ENCODE measurements around the gene CPED1. TPM values are rescaled to one million over a fixed set of nuclear protein-coding genes. Genes with fewer than 3 reads are reported as not detected.
"Not testable (repeated sequence)": the region's sequence is repeated elsewhere in the genome, so short reads cannot be mapped to it uniquely, and the experiment has no call there.

The CPED1 gene
- total RNA-seq, 1 experiment from 2014 or later, result 0.13 TPM

DNA sequence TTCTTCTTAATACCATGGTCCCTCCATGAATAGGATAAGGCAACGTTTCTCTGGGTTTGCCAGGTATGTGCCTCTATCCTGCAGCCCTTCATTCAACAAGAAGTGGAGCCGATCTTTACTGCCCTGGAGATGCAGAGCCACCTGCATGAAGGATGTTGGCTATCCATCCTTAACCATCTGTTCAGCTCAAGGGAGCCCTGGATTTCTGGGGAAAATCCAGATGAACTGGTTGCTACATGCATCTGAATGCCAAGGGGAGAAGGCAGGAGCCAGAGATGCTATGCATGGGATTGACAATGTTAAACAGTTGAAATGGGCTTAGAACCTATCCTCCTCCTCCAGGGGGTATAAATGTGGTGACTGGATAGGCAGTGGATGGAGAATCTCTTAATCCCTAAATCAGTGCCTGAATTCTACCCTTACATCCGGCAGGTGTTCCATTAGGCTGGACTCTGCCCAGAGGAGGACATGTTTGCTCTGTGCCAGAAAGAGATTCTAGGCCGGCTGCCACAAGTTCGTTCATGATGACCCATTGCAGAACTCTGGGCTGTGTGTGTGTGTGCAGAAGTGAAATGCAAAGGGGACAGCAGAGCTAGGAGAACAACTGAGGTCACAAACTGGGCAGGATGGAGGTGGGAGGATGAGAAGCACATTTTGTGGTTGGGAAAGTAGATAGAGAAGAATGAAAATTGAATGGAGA, 15.6 kb downstream of the CPED1 start:
- Histone ChIP-seq H3K9ac (ENCODE audit: extremely low read depth, insufficient read length, low read length) (no peak overlapping the region), H2BK12ac (ENCODE audit: insufficient read length, low read depth, low read length) (no peak overlapping the region), H3K23me2 (ENCODE audit: insufficient read length, low read depth, low read length, poor library complexity, severe bottlenecking) (no peaks in the 10 kb centered on the region), H3K79me1 (ENCODE audit: insufficient read depth, low read depth, low read length, poor library complexity, severe bottlenecking) (no peaks in the 10 kb centered on the region), H3T11ph (ENCODE audit: low read length) (no peak overlapping the region), H2BK120ac (ENCODE audit: low read depth, low read length, poor library complexity, severe bottlenecking) (no peak overlapping the region), H3K4ac (ENCODE audit: low read depth, low read length) (no peak overlapping the region), H3K9me3 (ENCODE audit: control insufficient read depth, low read depth, low read length) (no peaks in the 10 kb centered on the region), H4K5ac (ENCODE audit: insufficient read length, low read depth, low read length) (no peak overlapping the region), H4K20me1 (ENCODE audit: control insufficient read depth, insufficient read depth, insufficient read length) (no peaks in the 10 kb centered on the region), H3K14ac (ENCODE audit: insufficient read depth, low read length) (no peak overlapping the region), H3K79me2 (ENCODE audit: insufficient read depth, low read length) (no peaks in the 10 kb centered on the region), H3K18ac (ENCODE audit: insufficient read length, low read depth, low read length) (no peak overlapping the region), H2BK15ac (ENCODE audit: low read depth, low read length) (no peak overlapping the region), H4K8ac (replicated peaks; ENCODE audit: insufficient read length, low read depth, low read length) (no peak overlapping the region), H3K4me2 (ENCODE audit: insufficient read depth, insufficient read length, low read length) (no peak overlapping the region), H4K91ac (ENCODE audit: insufficient read length, low read depth, low read length) (no peak overlapping the region), H3K23ac (ENCODE audit: insufficient read length, low read depth, low read length) (no peak overlapping the region), H2BK5ac (ENCODE audit: insufficient read length, low read length) (no peak overlapping the region), H2AK5ac (ENCODE audit: insufficient read length, low read length) (no peak overlapping the region), H3K4me1 (ENCODE audit: insufficient read depth, low read length) (peaks cover 2% of the 10 kb centered on the region; the same call in 1 of the 2 replicates), H3K27ac (ENCODE audit: insufficient read length, low read depth, low read length) (no peak overlapping the region), H2AFZ (ENCODE audit: low read length) (no peak overlapping the region), H3K56ac (ENCODE audit: insufficient read length, low read depth, low read length) (no peak overlapping the region), H2BK20ac (ENCODE audit: low read depth, low read length, poor library complexity, severe bottlenecking) (no peak overlapping the region), H3K27me3 (ENCODE audit: insufficient read depth, low read length) (no peaks in the 10 kb centered on the region)
- no peak for DNase-seq
- Mint-ChIP-seq H3K4me1 (peaks cover 19 to 20% of the 10 kb centered on the region in 2 experiments), H3K9me3 (no peaks in the 10 kb centered on the region), H3K36me3 (ENCODE audit: insufficient read depth in 1 of 3, low read depth in 3 of 3) (no peaks in the 10 kb centered on the region), H3K27ac (no peak overlapping the region; a peak in 1 of 7 replicates), H3K27me3 (ENCODE audit: low read depth) (no peaks in the 10 kb centered on the region), H3K4me3 (no peak overlapping the region)
- no CpG with 5 or more reads among the region's 5 CpGs for WGBS (ENCODE audit: extremely low coverage, insufficient read length, low lambda C conversion rate)
- no peak for TF ChIP-seq CTCF (conservative IDR thresholded peaks at IDR 0.05)

- not testable (repeated sequence) for H3K4me3 Mint-ChIP-seq; H3K23me2 ChIP-seq (ENCODE audit: insufficient read length, low read depth, low read length, poor library complexity, severe bottlenecking); H3K9me3 Mint-ChIP-seq; H3K27me3 Mint-ChIP-seq (ENCODE audit: low read depth); H2BK20ac ChIP-seq (ENCODE audit: low read depth, low read length, poor library complexity, severe bottlenecking); H3K14ac ChIP-seq (ENCODE audit: insufficient read depth, low read length); H4K5ac ChIP-seq (ENCODE audit: insufficient read length, low read depth, low read length); H3K23ac ChIP-seq (ENCODE audit: insufficient read length, low read depth, low read length); H3K9me3 ChIP-seq (ENCODE audit: control insufficient read depth, low read depth, low read length); H2BK15ac ChIP-seq (ENCODE audit: low read depth, low read length); H3K4me2 ChIP-seq (ENCODE audit: insufficient read depth, insufficient read length, low read length); H3K27me3 ChIP-seq (ENCODE audit: insufficient read depth, low read length); H2AK5ac ChIP-seq (ENCODE audit: insufficient read length, low read length); H4K91ac ChIP-seq (ENCODE audit: insufficient read length, low read depth, low read length); H2BK120ac ChIP-seq (ENCODE audit: low read depth, low read length, poor library complexity, severe bottlenecking); H4K20me1 ChIP-seq (ENCODE audit: control insufficient read depth, insufficient read depth, insufficient read length); H3K9ac ChIP-seq (ENCODE audit: extremely low read depth, insufficient read length, low read length); H3K27ac Mint-ChIP-seq; H3K4me1 ChIP-seq (ENCODE audit: insufficient read depth, low read length); H3T11ph ChIP-seq (ENCODE audit: low read length); H3K79me1 ChIP-seq (ENCODE audit: insufficient read depth, low read depth, low read length, poor library complexity, severe bottlenecking); H2BK12ac ChIP-seq (ENCODE audit: insufficient read length, low read depth, low read length); H3K4ac ChIP-seq (ENCODE audit: low read depth, low read length); DNase-seq; H2BK5ac ChIP-seq (ENCODE audit: insufficient read length, low read length); H3K36me3 Mint-ChIP-seq (ENCODE audit: insufficient read depth in 1 of 3, low read depth in 3 of 3); H2AFZ ChIP-seq (ENCODE audit: low read length); H3K18ac ChIP-seq (ENCODE audit: insufficient read length, low read depth, low read length); H3K56ac ChIP-seq (ENCODE audit: insufficient read length, low read depth, low read length); H3K79me2 ChIP-seq (ENCODE audit: insufficient read depth, low read length); H3K27ac ChIP-seq (ENCODE audit: insufficient read length, low read depth, low read length); H4K8ac ChIP-seq (replicated peaks; ENCODE audit: insufficient read length, low read depth, low read length)
- peaks cover 19 to 20% of the 10 kb centered on the region in 2 experiments for H3K4me1 Mint-ChIP-seq
- WGBS (ENCODE audit: extremely low coverage, insufficient read length, low lambda C conversion rate), result no CpG with 5 or more reads among the region's 4 CpGs
Observed at GRCh38 chr7:121005058-121005457, 16.5 kb downstream of the CPED1 start.

Data from H9 (cell line).